ENCODE data around the gene GIPR. TPM values are rescaled to one million over a fixed set of nuclear protein-coding genes. Genes with fewer than 3 reads are reported as not detected.
A peak's percentile ranks its signal among the peaks of the same experiment; 100 is the strongest.

GIPR gene
- total and polyA plus RNA-seq, 2 of the 13 experiments (the other 11 are each of a cell fraction or from before 2014, with no cell fraction given) = 0.15 to 1.2 TPM

DNA sequence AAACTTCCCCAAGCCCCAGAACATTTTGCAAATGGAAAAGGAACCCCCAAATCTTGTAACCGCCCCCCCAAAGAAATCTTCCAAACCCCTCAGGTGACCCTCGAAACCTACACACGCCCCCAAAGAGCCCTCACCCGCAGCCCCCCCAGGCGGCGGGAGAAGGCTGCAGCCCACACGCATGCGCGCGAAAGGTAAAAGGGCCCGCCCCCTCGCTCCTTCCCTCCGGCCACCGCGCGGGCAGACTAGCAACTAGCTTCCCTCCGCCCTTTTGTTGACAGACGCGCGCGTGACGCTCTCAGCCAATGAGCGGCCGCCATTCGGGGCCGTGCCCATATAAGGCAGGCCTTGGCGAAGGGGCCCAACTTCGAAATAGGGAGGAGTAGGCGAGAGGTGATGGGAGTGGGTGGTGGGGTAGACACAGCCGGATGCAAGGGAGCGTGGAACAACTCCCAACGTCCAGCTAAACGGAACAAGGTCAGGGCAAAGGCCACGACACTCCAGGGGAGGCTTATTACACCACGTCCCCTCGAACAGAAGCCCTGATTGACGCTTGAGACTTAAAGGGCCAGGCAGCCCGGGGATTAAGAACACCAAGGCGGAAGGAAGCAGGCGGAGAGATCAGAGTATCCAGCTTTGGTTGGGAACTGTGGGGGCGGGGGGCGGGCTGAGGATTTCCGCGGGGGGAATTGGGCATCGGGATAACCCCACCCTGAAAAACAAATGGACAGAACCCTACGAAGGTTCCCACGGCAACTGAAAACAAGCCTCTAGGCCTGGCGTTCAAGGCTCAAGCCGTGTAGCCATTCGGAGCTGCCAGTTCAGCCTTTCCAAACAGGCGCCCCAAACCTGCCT, 49.3 kb downstream of the GIPR start (continued):
- TF ChIP-seq, protein P1, sequence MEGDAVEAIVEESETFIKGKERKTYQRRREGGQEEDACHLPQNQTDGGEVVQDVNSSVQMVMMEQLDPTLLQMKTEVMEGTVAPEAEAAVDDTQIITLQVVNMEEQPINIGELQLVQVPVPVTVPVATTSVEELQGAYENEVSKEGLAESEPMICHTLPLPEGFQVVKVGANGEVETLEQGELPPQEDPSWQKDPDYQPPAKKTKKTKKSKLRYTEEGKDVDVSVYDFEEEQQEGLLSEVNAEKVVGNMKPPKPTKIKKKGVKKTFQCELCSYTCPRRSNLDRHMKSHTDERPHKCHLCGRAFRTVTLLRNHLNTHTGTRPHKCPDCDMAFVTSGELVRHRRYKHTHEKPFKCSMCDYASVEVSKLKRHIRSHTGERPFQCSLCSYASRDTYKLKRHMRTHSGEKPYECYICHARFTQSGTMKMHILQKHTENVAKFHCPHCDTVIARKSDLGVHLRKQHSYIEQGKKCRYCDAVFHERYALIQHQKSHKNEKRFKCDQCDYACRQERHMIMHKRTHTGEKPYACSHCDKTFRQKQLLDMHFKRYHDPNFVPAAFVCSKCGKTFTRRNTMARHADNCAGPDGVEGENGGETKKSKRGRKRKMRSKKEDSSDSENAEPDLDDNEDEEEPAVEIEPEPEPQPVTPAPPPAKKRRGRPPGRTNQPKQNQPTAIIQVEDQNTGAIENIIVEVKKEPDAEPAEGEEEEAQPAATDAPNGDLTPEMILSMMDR (CRISPR knock-in tag; IDR thresholded peaks at IDR 0.05) = peak; percentile 37
- TF ChIP-seq BCL6 (CRISPR knock-in tag; IDR thresholded peaks at IDR 0.05) (peak; percentile 40; the same call in 1 of the 2 replicates), NR2F1 (CRISPR knock-in tag; IDR thresholded peaks at IDR 0.05) (peak; percentile 98), CBX5 (CRISPR knock-in tag; IDR thresholded peaks at IDR 0.05; ENCODE audit: borderline replicate concordance) (peak; percentile 65; the same call in 1 of the 2 replicates), PAWR (CRISPR knock-in tag; IDR thresholded peaks at IDR 0.05; ENCODE audit: borderline replicate concordance) (no peak), SOX6 (IDR thresholded peaks at IDR 0.05) (no peak), SOX6 (CRISPR knock-in tag; IDR thresholded peaks at IDR 0.05) (peak; percentile 62; the same call in 1 of the 2 replicates), ZNF337 (CRISPR knock-in tag; IDR thresholded peaks at IDR 0.05; ENCODE audit: borderline replicate concordance, low read depth) (peak; percentile 74; the same call in 1 of the 2 replicates), ZMYM3 (CRISPR knock-in tag; IDR thresholded peaks at IDR 0.05) (peak; percentile 87), JUND (CRISPR knock-in tag; IDR thresholded peaks at IDR 0.05) (peak; percentile 44; the same call in 1 of the 2 replicates), NCOA2 (CRISPR knock-in tag; IDR thresholded peaks at IDR 0.05) (peak; percentile 62; the same call in 1 of the 2 replicates), ATF1 (CRISPR knock-in tag; IDR thresholded peaks at IDR 0.05) (peak; percentile 73), MAFK (conservative IDR thresholded peaks at IDR 0.05 in 1 of 2, IDR thresholded peaks at IDR 0.05 in 1 of 2; ENCODE audit: low read length in 2 of 2) (no peak), CEBPG (CRISPR knock-in tag; IDR thresholded peaks at IDR 0.05) (peak; percentile 73)
- TF ChIP-seq, protein P2, sequence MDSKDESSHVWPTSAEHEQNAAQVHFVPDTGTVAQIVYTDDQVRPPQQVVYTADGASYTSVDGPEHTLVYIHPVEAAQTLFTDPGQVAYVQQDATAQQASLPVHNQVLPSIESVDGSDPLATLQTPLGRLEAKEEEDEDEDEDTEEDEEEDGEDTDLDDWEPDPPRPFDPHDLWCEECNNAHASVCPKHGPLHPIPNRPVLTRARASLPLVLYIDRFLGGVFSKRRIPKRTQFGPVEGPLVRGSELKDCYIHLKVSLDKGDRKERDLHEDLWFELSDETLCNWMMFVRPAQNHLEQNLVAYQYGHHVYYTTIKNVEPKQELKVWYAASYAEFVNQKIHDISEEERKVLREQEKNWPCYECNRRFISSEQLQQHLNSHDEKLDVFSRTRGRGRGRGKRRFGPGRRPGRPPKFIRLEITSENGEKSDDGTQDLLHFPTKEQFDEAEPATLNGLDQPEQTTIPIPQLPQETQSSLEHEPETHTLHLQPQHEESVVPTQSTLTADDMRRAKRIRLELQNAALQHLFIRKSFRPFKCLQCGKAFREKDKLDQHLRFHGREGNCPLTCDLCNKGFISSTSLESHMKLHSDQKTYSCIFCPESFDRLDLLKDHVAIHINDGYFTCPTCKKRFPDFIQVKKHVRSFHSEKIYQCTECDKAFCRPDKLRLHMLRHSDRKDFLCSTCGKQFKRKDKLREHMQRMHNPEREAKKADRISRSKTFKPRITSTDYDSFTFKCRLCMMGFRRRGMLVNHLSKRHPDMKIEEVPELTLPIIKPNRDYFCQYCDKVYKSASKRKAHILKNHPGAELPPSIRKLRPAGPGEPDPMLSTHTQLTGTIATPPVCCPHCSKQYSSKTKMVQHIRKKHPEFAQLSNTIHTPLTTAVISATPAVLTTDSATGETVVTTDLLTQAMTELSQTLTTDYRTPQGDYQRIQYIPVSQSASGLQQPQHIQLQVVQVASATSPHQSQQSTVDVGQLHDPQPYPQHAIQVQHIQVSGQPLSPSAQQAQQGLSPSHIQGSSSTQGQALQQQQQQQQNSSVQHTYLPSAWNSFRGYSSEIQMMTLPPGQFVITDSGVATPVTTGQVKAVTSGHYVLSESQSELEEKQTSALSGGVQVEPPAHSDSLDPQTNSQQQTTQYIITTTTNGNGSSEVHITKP (CRISPR knock-in tag; IDR thresholded peaks at IDR 0.05; ENCODE audit: low read depth) = peak; percentile 79
- TF ChIP-seq, protein P3, sequence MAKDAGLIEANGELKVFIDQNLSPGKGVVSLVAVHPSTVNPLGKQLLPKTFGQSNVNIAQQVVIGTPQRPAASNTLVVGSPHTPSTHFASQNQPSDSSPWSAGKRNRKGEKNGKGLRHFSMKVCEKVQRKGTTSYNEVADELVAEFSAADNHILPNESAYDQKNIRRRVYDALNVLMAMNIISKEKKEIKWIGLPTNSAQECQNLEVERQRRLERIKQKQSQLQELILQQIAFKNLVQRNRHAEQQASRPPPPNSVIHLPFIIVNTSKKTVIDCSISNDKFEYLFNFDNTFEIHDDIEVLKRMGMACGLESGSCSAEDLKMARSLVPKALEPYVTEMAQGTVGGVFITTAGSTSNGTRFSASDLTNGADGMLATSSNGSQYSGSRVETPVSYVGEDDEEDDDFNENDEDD (CRISPR knock-in tag; IDR thresholded peaks at IDR 0.05; ENCODE audit: borderline replicate concordance) = peak; percentile 74; the same call in 1 of the 2 replicates
- TF ChIP-seq, protein P4, sequence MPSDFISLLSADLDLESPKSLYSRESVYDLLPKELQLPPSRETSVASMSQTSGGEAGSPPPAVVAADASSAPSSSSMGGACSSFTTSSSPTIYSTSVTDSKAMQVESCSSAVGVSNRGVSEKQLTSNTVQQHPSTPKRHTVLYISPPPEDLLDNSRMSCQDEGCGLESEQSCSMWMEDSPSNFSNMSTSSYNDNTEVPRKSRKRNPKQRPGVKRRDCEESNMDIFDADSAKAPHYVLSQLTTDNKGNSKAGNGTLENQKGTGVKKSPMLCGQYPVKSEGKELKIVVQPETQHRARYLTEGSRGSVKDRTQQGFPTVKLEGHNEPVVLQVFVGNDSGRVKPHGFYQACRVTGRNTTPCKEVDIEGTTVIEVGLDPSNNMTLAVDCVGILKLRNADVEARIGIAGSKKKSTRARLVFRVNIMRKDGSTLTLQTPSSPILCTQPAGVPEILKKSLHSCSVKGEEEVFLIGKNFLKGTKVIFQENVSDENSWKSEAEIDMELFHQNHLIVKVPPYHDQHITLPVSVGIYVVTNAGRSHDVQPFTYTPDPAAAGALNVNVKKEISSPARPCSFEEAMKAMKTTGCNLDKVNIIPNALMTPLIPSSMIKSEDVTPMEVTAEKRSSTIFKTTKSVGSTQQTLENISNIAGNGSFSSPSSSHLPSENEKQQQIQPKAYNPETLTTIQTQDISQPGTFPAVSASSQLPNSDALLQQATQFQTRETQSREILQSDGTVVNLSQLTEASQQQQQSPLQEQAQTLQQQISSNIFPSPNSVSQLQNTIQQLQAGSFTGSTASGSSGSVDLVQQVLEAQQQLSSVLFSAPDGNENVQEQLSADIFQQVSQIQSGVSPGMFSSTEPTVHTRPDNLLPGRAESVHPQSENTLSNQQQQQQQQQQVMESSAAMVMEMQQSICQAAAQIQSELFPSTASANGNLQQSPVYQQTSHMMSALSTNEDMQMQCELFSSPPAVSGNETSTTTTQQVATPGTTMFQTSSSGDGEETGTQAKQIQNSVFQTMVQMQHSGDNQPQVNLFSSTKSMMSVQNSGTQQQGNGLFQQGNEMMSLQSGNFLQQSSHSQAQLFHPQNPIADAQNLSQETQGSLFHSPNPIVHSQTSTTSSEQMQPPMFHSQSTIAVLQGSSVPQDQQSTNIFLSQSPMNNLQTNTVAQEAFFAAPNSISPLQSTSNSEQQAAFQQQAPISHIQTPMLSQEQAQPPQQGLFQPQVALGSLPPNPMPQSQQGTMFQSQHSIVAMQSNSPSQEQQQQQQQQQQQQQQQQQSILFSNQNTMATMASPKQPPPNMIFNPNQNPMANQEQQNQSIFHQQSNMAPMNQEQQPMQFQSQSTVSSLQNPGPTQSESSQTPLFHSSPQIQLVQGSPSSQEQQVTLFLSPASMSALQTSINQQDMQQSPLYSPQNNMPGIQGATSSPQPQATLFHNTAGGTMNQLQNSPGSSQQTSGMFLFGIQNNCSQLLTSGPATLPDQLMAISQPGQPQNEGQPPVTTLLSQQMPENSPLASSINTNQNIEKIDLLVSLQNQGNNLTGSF (CRISPR knock-in tag; IDR thresholded peaks at IDR 0.05) = 0 out of 2 replicates have a peak, but pooled peaks have one; percentile 12
